ENCODE results near the gene SLC66A2. TPM values are rescaled to one million over a fixed set of nuclear protein-coding genes. Genes with fewer than 3 reads are reported as not detected.

Gene SLC66A2
- total RNA-seq, 4 donors from 2014 or later, result 65.6 to 112 (median 75.3) TPM

DNA sequence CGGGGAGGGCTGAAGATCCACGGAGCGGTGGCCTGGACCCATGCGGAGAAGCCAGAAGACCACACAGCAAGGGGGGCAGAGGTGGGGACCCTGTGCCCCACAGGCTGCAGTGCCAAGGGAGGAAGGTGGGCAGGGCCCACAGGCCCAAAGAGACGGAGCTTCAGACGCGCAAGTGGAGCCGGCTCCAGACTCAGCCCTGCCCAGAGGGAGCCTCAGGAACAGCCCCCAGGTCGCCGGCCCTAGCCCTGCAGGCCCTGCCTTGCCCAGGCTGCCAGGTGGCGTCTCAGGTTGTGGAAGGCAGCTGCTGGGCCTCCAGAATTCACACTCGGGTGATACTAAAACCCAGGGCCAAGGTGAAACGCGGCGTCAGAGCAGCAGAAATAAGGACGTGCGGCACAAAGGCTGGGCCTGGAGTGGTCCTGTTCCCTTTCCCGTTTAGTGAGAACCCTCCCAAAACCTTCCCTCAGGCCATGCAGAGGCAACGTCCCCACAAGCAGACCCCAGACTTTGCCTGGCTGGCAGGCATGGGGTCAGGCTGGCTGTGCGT is 36.8 kb downstream of the SLC66A2 start:
- H3K4me3 ChIP-seq (ENCODE audit: low read depth, poor library complexity, severe bottlenecking), result no peak overlapping the region
- intact Hi-C loops (cut with DNase I; ENCODE audit: low total_unique reads), result no loop called here
- peak in 1 of 2 donors; percentile 75 for DNase-seq (ENCODE audit: low spot score in 2 of 2)
- 86 to 89% methylated on average over 16 to 19 of the region's 20 CpGs for WGBS, 2 donors
- TF ChIP-seq, protein P1, sequence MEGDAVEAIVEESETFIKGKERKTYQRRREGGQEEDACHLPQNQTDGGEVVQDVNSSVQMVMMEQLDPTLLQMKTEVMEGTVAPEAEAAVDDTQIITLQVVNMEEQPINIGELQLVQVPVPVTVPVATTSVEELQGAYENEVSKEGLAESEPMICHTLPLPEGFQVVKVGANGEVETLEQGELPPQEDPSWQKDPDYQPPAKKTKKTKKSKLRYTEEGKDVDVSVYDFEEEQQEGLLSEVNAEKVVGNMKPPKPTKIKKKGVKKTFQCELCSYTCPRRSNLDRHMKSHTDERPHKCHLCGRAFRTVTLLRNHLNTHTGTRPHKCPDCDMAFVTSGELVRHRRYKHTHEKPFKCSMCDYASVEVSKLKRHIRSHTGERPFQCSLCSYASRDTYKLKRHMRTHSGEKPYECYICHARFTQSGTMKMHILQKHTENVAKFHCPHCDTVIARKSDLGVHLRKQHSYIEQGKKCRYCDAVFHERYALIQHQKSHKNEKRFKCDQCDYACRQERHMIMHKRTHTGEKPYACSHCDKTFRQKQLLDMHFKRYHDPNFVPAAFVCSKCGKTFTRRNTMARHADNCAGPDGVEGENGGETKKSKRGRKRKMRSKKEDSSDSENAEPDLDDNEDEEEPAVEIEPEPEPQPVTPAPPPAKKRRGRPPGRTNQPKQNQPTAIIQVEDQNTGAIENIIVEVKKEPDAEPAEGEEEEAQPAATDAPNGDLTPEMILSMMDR (IDR thresholded peaks at IDR 0.05), result no peak
- no peak for TF ChIP-seq POLR2A (IDR thresholded peaks at IDR 0.05)

DNA sequence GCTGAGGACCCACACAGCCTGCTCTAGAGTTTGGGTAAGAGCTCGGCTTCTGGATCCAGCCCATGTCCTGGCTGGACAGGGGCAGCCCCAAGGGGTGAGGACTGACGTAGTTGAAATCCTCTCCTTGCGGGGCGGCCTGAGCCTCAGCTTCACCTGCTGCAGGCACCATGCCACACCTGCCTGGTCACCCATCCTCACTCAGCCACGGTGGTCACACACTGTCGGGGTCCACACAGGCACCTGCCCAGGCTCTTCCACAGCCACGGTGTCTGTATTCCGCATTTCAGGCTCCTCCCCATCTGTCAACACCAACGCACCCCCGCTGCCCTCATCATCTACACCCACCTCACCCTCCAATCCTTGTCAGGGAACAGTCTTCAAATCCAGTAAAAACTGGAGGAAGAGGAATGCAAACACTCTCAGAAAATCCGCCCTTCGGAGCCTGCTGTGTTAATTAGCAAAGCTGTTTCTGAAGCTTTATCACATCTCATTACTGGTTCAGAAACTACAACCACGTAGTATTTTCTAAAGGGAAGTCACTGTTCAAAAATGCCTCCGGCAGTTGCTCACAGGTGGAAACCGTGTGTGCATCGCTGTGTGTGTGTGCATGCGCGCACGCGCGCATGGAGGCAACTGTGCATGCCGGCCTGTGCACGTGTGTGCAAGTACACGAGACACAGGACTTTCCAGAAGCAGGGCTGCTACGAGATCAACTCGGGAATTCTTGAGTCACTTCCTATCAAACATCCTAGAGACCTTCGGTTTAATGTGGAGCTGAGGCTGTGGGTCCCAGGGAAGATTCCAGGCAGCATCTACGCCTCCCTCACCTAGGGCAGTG is 38.2 kb downstream of the SLC66A2 start:
- no peak for DNase-seq (ENCODE audit: low spot score in 2 of 2)
- intact Hi-C loops (cut with DNase I; ENCODE audit: low total_unique reads), result no loop called here
- no peak overlapping the region for H3K4me3 ChIP-seq (ENCODE audit: low read depth, poor library complexity, severe bottlenecking)
- TF ChIP-seq, protein P1 (IDR thresholded peaks at IDR 0.05), result no peak
- no peak for TF ChIP-seq POLR2A (IDR thresholded peaks at IDR 0.05)
- WGBS, 2 donors, result 87 to 93% methylated on average over 27 to 28 of the region's 28 CpGs

DNA sequence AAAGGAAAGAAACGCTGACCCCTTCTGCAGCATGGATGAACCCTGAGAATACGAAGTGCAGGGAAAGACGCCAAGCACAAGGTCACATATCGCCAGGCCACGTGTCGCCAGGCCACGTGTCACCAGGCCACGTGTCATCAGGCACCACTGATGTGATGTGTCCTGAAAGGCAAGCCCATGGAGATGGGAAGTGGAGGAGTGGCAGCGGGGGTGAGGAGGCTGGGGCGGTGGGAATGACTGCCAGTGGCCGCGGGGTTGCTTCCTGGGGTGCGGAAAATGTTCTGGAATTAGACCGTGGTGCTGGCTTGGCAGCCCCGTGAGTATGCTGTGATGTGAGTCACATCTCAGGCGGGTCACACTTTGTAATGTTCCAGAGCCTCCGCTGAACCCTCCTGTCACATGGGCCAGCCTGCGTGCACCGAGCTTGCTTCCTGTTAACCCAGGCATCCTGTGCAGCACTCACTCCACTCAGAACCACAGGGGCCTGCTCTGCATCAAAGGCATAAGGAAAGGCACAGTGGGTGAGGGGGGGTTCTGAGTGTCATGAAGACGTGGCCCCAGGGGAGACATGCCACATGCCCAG is 39.0 kb downstream of the SLC66A2 start:
- DNase-seq (ENCODE audit: low spot score in 2 of 2), result peak in 1 of 2 donors; percentile 84
- WGBS, 2 donors, result 66 to 82% methylated on average over 19 to 20 of the region's 20 CpGs
- no peak overlapping the region for H3K4me3 ChIP-seq (ENCODE audit: low read depth, poor library complexity, severe bottlenecking)
- intact Hi-C loops (cut with DNase I; ENCODE audit: low total_unique reads), result no loop called here
- TF ChIP-seq, protein P1 (IDR thresholded peaks at IDR 0.05), result no peak
- TF ChIP-seq POLR2A (IDR thresholded peaks at IDR 0.05), result no peak

DNA sequence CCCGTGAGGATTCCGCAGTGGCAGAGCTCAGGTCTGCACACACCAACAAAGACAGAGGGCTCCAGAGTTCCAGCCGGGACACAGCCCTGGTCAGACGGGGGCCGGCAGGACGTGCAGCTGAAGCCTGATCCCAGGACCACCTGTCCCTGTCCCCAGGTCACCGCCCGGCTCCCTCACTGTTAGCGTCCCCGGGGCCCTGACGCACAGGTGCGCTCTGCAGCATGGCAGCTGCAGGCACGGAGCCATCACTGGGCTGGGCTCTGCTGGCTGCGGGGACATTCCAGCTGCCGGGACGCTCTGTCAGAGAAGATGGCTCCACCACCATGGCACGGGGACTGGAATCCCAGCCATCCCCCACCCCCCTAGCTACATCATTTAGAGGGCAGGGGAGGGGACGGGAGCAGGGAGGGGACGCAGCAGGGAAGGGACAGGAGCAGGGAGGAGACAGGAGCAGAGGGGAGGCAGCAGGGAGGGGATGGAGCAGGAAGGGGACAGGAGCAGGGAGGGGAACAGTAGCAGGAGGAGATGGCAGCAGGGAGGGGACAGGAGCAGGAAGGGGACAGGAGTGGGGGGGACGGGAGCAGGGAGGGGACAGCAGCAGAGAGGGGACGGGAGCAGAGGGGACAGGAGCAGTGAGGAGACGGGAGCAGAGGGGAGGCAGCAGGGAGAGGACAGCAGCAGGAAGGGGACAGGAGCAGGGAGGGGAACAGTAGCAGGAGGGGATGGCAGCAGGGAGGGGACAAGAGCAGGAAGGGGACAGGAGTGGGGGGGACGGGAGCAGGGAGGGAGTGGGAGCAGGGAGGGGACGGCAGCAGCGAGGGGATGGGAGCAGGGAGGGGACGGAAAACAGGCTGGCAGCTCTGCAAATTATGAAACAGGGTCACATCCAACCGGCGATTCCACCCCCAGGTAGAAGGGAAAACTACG is 39.8 kb downstream of the SLC66A2 start:
- intact Hi-C loops (cut with DNase I; ENCODE audit: low total_unique reads), result no loop called here
- peak in 1 of 2 donors; percentile 84 for DNase-seq (ENCODE audit: low spot score in 2 of 2)
- WGBS, 2 donors, result 63 to 83% methylated on average over 28 to 29 of the region's 29 CpGs
- TF ChIP-seq, protein P1 (IDR thresholded peaks at IDR 0.05), result no peak
- no peak for TF ChIP-seq POLR2A (IDR thresholded peaks at IDR 0.05)
- H3K4me3 ChIP-seq (ENCODE audit: low read depth, poor library complexity, severe bottlenecking), result no peak overlapping the region

DNA sequence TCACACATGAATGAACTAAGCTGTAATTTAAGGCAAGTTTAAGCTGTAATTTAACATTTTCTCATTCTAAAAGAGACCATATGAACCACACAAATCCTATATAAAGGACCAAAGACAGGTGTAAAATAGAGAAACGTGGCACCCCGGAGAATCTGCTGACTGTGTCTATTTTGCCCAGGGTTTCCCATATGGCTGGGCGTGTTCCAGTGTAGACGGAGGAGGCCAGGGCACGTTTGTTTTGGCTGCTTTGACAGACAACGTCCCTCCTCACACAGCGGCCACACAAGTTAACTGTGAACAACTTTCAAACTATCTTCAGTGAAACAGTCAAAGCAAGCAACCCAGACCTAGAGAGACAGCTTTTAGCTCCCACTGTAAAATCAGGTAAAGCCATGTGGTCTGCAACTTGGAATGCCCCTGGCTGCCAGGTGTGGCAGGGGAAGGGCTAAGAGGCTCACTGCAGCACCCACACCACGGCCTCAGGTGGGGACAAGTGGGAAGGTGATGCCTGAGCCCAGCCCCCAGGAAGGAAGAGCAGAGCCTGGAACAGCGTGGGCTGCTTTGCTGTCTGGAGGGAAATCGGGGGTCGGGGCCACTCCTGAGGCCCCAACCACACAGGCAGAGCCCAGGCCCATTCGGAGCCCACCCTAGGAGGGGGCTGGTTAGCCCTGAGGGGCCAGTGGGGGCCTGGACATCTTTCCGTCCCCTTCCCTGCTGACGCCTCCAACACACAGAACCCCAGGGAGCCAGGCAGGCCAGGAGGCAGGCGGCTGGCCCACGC is 40.7 kb downstream of the SLC66A2 start:
- H3K4me3 ChIP-seq (ENCODE audit: low read depth, poor library complexity, severe bottlenecking), result no peak overlapping the region
- WGBS, 2 donors, result 61 to 80% methylated on average over 14 to 16 of the region's 16 CpGs
- no peak for DNase-seq (ENCODE audit: low spot score in 2 of 2)
- intact Hi-C loops (cut with DNase I; ENCODE audit: low total_unique reads), result no loop called here
- TF ChIP-seq POLR2A (IDR thresholded peaks at IDR 0.05), result no peak
- TF ChIP-seq, protein P1 (IDR thresholded peaks at IDR 0.05), result no peak

All from lower leg skin (tissue), 4 donors.